Amniotic stem cell (primary cell): ENCODE measurements around the gene CDC37.

Source experiments
- DNase-seq: peaks from one replicate; lab custom pipeline; 2025; lab: John Stamatoyannopoulos, UW

Gene CDC37

GRCh38 chr19:10353793-10354391, 49.5 kb downstream of the CDC37 start:
- DNase-seq: no peak

GRCh38 chr19:10352764-10353671, 50.3 kb downstream of the CDC37 start:
- DNase-seq: no peak

DNA sequence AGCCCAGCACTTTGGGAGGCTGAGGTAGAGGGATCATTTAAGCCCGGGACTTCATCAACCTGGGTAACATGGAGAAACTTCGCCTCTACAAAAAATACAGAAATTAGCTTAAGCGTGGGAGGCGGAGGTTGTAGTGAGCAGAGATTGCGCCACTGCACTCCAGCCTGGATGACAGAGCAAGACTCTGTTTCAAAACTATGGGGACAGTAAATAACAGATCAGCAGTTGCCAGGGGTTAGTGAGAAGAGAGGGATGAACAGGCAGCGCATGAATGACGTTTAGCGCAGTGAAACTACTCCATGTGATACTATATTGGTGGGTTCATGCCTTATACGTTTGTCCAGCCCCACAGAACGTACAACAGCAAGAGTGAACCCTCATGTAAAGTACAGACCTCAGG, 56.8 kb downstream of the CDC37 start:
- no peak for DNase-seq

DNA sequence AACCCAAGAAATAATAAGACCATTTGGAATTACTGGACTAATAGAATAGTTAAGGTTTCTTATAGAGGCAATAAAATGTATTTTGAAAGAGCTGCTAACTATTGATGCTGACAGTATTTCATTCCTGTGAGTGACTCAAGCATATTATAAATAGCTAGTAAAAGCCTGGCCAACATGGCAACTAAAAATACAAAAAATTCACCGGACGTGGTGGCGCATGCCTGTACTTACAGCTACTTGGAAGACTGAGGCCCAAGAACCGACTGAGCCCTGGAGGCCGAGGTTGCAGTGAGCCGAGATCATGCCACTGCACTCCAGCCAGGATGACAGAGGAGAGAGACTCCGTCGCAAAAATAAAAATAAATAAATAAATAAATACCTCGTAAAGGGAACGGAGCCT, 58.6 kb downstream of the CDC37 start:
- DNase-seq: no peak

GRCh38 chr19:10343495-10343894, 59.8 kb downstream of the CDC37 start:
- DNase-seq: no peak
